GM13976 (cell line): ENCODE results near the gene GLG1.
A peak's percentile ranks its signal among the peaks of the same experiment; 100 is the strongest.

Experiments
- DNase-seq: peaks from one replicate; pipeline ENCODE4 v3.0.0; 2012; ENCODE audit warnings: low spot score
- CTCF ChIP-seq: IDR thresholded peaks from 2 replicates; pipeline ENCODE4 v1.5.1; 2012; ENCODE audit warnings: borderline replicate concordance, mild to moderate bottlenecking; ENCODE audit not compliant: insufficient read depth; ENCODE audit errors: extremely low read depth, missing control alignments, control extremely low read depth
- in situ Hi-C: fragments of 300-500 bp; cut with MboI; formaldehyde crosslinking; loops from one replicate; pipeline ENCODE4 v1.12.0; 2022; ENCODE audit warnings: low sequenced_read_pairs, mixed read lengths, inconsistent platforms; ENCODE audit not compliant: unreplicated experiment

GLG1 gene

DNA sequence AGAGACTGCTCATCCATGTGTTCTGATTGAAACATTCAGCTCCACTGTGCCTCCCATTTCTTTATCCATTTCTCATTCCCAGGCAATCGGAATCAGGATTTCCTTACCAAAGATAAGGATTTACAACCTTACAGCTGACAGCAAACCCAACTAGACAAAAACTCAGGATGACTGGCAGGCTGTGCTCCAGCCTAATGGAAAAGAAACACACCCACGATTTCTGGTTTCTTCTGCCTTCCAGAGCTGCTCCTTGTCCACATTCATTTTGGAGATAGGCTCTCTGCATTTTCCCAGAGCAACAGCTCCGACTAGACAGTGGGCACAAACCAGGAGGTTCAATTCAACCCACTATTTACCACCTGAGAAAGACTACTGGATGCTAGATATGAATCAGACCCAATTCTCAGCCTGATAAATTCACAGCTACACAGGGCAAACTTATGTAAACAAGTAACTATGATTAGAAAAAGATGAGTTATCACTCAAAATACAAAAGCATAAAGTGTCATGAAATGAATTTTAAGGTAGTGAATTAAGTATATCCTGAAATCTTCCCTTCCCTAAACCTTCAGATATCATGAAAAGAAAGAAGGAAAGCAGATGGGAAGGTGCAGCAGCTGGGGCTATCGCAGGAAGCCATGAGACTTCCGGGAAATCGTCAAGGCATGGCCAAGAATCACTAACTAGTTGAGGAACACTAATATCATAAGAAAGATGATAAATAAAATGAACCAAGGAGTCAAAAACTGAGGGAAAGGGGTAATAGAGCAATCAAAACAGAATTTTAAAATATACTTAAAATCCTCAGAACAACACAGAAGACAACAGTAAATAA, 140.8 kb downstream of the GLG1 start:
- no peak for DNase-seq
- TF ChIP-seq CTCF, result no peak
- in situ Hi-C loops, result loop anchor here (25.0 kb wide), 1 partner anchor 146 kb away; the partner anchor contains the start of gene GLG1

- no peak for TF ChIP-seq CTCF
- in situ Hi-C loops, result loop anchor here (25.0 kb wide), 1 partner anchor 147 kb away; the partner anchor contains the start of gene GLG1
- DNase-seq, result no peak
Measured at GRCh38 chr16:74465281-74465680, 141.6 kb downstream of the GLG1 start.

- in situ Hi-C loops, result loop anchor here (25.0 kb wide), 1 partner anchor 148 kb away; the partner anchor contains the start of gene GLG1
- no peak for TF ChIP-seq CTCF
- DNase-seq, result peak; percentile 45
Measured at GRCh38 chr16:74463888-74464287, 143.0 kb downstream of the GLG1 start.

DNA sequence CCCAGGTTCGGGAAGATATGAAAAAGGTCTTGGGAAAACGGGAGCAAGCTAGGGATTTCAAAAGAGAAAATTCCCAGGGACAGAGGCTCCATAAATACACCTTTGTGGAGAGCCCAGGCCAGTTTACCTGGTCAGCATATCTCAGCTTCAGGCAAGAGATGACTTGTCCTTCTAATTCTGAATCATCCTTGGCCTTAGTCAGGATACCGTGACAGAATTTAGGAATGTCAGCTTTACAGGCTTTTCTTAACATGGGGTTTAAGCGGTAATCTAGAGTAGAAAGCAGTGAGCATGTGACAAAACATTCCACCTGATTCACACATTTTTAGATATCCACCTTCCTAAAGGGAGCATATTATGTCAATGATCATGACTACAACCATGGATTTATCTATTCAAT, 144.6 kb downstream of the GLG1 start:
- in situ Hi-C loops, result loop anchor here (25.0 kb wide), 1 partner anchor 150 kb away; the partner anchor contains the start of gene GLG1
- no peak for DNase-seq
- TF ChIP-seq CTCF, result no peak

DNA sequence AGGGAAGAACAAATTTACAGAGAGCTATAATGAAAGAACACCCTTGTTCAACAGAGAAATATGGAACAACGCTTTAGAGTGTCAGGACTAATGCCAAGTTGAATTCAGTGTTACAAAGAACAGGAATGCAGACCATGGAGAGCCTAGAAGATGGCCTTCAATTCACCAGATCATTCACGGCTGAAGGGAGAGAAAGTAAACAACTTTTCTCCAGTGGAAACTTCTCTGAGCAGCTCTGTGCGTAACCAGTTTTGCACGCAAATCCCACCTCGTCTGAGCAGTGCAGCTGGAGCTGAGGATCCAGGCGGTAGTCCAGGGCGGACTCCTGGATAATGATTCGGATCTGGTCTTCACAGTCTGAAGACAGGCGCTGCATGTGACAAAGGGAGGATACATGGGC, 145.1 kb downstream of the GLG1 start:
- TF ChIP-seq CTCF, result no peak
- in situ Hi-C loops, result loop anchor here (25.0 kb wide), 1 partner anchor 150 kb away; the partner anchor contains the start of gene GLG1
- no peak for DNase-seq

DNA sequence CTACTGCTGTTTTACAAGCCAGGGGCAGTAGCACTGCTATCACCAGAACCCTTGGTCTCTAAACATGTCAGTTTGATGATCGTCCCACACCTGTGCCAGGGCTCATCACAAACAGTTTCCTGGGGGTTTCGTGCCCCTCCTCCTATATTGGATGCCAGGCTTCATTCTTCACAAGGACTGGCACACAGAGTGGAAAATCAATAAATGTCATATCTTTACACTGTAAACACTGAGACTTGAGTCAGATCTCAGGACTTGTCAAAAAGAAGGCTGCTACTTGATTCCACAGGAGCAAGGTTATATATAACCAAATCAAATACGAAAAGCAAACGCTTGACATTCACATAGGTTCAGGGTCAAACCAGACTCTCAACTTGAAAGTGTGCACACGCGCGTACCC, 146.4 kb downstream of the GLG1 start:
- TF ChIP-seq CTCF, result no peak
- in situ Hi-C loops, result loop anchor here (25.0 kb wide), 1 partner anchor 152 kb away; the partner anchor contains the start of gene GLG1
- no peak for DNase-seq
